ENCODE results near the gene DNAH11.

- TF ChIP-seq CTCF (IDR thresholded peaks at IDR 0.05) (no peak), POLR2A (IDR thresholded peaks at IDR 0.05) (no peak)
These were observed 325.7 kb downstream of the DNAH11 start for GRCh38 chr7:21868576-21868850.
